A549 (cell line): Measurements from ENCODE around the gene CUTA. TPM values are rescaled to one million over a fixed set of nuclear protein-coding genes. Genes with fewer than 3 reads are reported as not detected.

ENCODE experiments used
- ATAC-seq, 2 experiments: fragments of 200-7000 bp in 1 of 2; fragments of >200 bp in 1 of 2; cut with Nextera tagmentation in 1 of 2; cut with Tn5 transposase in 1 of 2; 3 replicates each; pipeline versions ENCODE4 v1.8.0 to v1.9.1; 2018 to 2020; ENCODE audit warnings: mild to moderate bottlenecking in 1 of 2, moderate library complexity in 1 of 2
- CTCF ChIA-PET: fragments of 300-600 bp; sonication (Branson Sonifier 250); formaldehyde crosslinking; extraction: SDS; loops from one replicate; lab custom pipeline; 2021; ENCODE audit warnings: antibody characterized with exemption, inconsistent platforms; lab: Yijun Ruan, JAX
- POLR2A ChIA-PET: fragments of 350-600 bp; formaldehyde crosslinking; extraction: SDS; loops from one replicate; lab custom pipeline; 2021; ENCODE audit warnings: antibody characterized with exemption, inconsistent platforms; lab: Yijun Ruan, JAX
- DNase-seq, 2 experiments: peaks; one replicate each; pipeline versions ENCODE4 v3.0.0 to v3.0.0-alpha.2; 2011 to 2016; ENCODE audit warnings: low read depth in 1 of 2, low spot score in 1 of 2
- FAIRE-seq: peaks from 2 replicates; lab custom pipeline; 2011; peaks lifted over from hg19 to GRCh38; lab: Jason Lieb, UNC
- H3K27ac ChIP-seq, 2 experiments: fragments of >200 bp; sonication (Bioruptor Twin); formaldehyde crosslinking; 3 replicates each; pipeline ENCODE4 v1.5.1; 2016 to 2017
- H3K4me1 ChIP-seq: fragments of >200 bp; sonication (Bioruptor Twin); formaldehyde crosslinking; 3 replicates; pipeline ENCODE4 v1.6.1; 2016
- H3K4me2 ChIP-seq: fragments of >200 bp; sonication (Bioruptor Twin); formaldehyde crosslinking; 3 replicates; pipeline ENCODE4 v1.6.1; 2016
- H3K4me3 ChIP-seq: fragments of >200 bp; sonication (Bioruptor Twin); formaldehyde crosslinking; 3 replicates; pipeline ENCODE4 v1.5.1; 2016
- H3K9me3 ChIP-seq: fragments of >200 bp; sonication (Bioruptor Twin); formaldehyde crosslinking; 3 replicates; pipeline ENCODE4 v1.6.1; 2016
- ATOH8 ChIP-seq: fragments of 250-450 bp; sonication (Bioruptor Pico); IDR thresholded peaks from 2 replicates; pipeline ENCODE4 v1.5.0; 2020; ENCODE audit warnings: low read depth, mild to moderate bottlenecking, moderate library complexity
- BHLHE40 ChIP-seq: IDR thresholded peaks from 2 replicates; pipeline ENCODE4 v1.6.1; 2012; ENCODE audit warnings: low read depth, low read length, inconsistent platforms
- CBX2 ChIP-seq: fragments of 200-600 bp; sonication (generic); IDR thresholded peaks from 2 replicates; pipeline ENCODE4 v1.6.1; 2016; ENCODE audit warnings: low read depth, mild to moderate bottlenecking, borderline replicate concordance
- CBX8 ChIP-seq: fragments of 200-600 bp; sonication (generic); IDR thresholded peaks from 2 replicates; pipeline ENCODE4 v1.6.1; 2016
- CHD4 ChIP-seq: fragments of 200-600 bp; sonication (generic); IDR thresholded peaks from 2 replicates; pipeline ENCODE4 v1.6.1; 2016; ENCODE audit warnings: antibody characterized with exemption, mild to moderate bottlenecking, borderline replicate concordance
- CTCF ChIP-seq: fragments of >200 bp; sonication (Bioruptor Twin); formaldehyde crosslinking; IDR thresholded peaks from 3 replicates; pipeline ENCODE4 v1.5.1; 2016
- E2F6 ChIP-seq: IDR thresholded peaks from 2 replicates; pipeline ENCODE4 v1.6.1; 2012; ENCODE audit warnings: low read depth, borderline replicate concordance
- EHF ChIP-seq: fragments of 250-450 bp; sonication (Bioruptor Pico); IDR thresholded peaks from 2 replicates; pipeline ENCODE4 v1.5.0; 2020; ENCODE audit warnings: mild to moderate bottlenecking
- FOXS1 ChIP-seq: fragments of 250-450 bp; sonication (Bioruptor Pico); IDR thresholded peaks from 2 replicates; pipeline ENCODE4 v1.5.0; 2020; ENCODE audit warnings: mild to moderate bottlenecking, moderate library complexity
- HDAC2 ChIP-seq: fragments of 200-600 bp; sonication (generic); IDR thresholded peaks from 2 replicates; pipeline ENCODE4 v1.6.1; 2016
- HEYL ChIP-seq: fragments of 250-450 bp; sonication (Bioruptor Pico); IDR thresholded peaks from 2 replicates; pipeline ENCODE4 v1.8.0; 2021; ENCODE audit warnings: mild to moderate bottlenecking, moderate library complexity
- JUN ChIP-seq, 2 experiments: fragments of >200 bp; sonication (Bioruptor Twin); formaldehyde crosslinking; IDR thresholded peaks; 2 replicates in 1 of 2; 3 replicates in 1 of 2; pipeline ENCODE4 v1.6.1; 2016 to 2017
- KDM5A ChIP-seq: fragments of 200-600 bp; sonication (generic); IDR thresholded peaks from 2 replicates; pipeline ENCODE4 v1.6.1; 2016; ENCODE audit warnings: antibody characterized with exemption, mild to moderate bottlenecking
- MAX ChIP-seq: IDR thresholded peaks from 2 replicates; pipeline ENCODE4 v1.6.1; 2012
- MYC ChIP-seq: IDR thresholded peaks from 2 replicates; pipeline ENCODE4 v1.6.1; 2012; ENCODE audit warnings: mild to moderate bottlenecking, inconsistent platforms, low read length, improper control_type of control experiment, borderline replicate concordance
- NFE2L2 ChIP-seq: fragments of 150-350 bp; conservative IDR thresholded peaks from 2 replicates; pipeline ENCODE4 v1.6.1; 2014; ENCODE audit warnings: low read length
- NR3C1 ChIP-seq: fragments of >200 bp; sonication (Bioruptor Twin); formaldehyde crosslinking; IDR thresholded peaks from 3 replicates; pipeline ENCODE4 v1.6.1; 2017
- PHF8 ChIP-seq: fragments of 200-600 bp; sonication (generic); IDR thresholded peaks from 2 replicates; pipeline ENCODE4 v1.6.1; 2016; ENCODE audit warnings: low read depth, mild to moderate bottlenecking, antibody characterized with exemption, moderate library complexity, borderline replicate concordance
- POLR2A ChIP-seq: IDR thresholded peaks from 2 replicates; pipeline ENCODE4 v1.6.1; 2012; ENCODE audit warnings: mild to moderate bottlenecking, low read length
- POLR2AphosphoS2 ChIP-seq: conservative IDR thresholded peaks from 2 replicates; pipeline ENCODE4 v1.6.1; 2012; ENCODE audit warnings: low read length, improper control_type of control experiment, inconsistent platforms
- RAD21 ChIP-seq, 2 experiments: fragments of >200 bp in 1 of 2; sonication (Bioruptor Twin) in 1 of 2; formaldehyde crosslinking in 1 of 2; IDR thresholded peaks in 1 of 2; conservative IDR thresholded peaks in 1 of 2; 2 replicates in 1 of 2; 3 replicates in 1 of 2; pipeline ENCODE4 v1.6.1; 2012 to 2018; ENCODE audit warnings: inconsistent platforms in 1 of 2
- RARB ChIP-seq: fragments of 250-450 bp; sonication (Bioruptor Pico); IDR thresholded peaks from 2 replicates; pipeline ENCODE4 v1.8.0; 2021; ENCODE audit warnings: mild to moderate bottlenecking, moderate library complexity
- RNF2 ChIP-seq: fragments of 200-600 bp; sonication (generic); IDR thresholded peaks from 2 replicates; pipeline ENCODE4 v1.6.1; 2016; ENCODE audit warnings: low read depth, mild to moderate bottlenecking, antibody characterized with exemption, moderate library complexity, borderline replicate concordance
- SMC3 ChIP-seq: fragments of >200 bp; sonication (Bioruptor Twin); formaldehyde crosslinking; IDR thresholded peaks from 3 replicates; pipeline ENCODE4 v1.6.1; 2018; ENCODE audit warnings: inconsistent platforms
- SREBF2 ChIP-seq: fragments of 450-650 bp; IDR thresholded peaks from 2 replicates; pipeline ENCODE4 v1.6.1; 2014; ENCODE audit warnings: mild to moderate bottlenecking, moderate library complexity
- TP53 ChIP-seq: fragments of 250-450 bp; sonication (Bioruptor Pico); IDR thresholded peaks from 2 replicates; pipeline ENCODE4 v1.5.0; 2021; ENCODE audit warnings: mild to moderate bottlenecking, moderate library complexity
- ZC3H11A ChIP-seq: fragments of 450-650 bp; IDR thresholded peaks from 2 replicates; pipeline ENCODE4 v1.6.1; 2014; ENCODE audit warnings: antibody characterized with exemption, mild to moderate bottlenecking
- ZFP36 ChIP-seq: fragments of 450-650 bp; IDR thresholded peaks from 2 replicates; pipeline ENCODE4 v1.6.1; 2014; ENCODE audit warnings: borderline replicate concordance; ENCODE audit not compliant: partially characterized antibody
- ZSCAN20 ChIP-seq: fragments of 250-450 bp; sonication (Bioruptor Pico); IDR thresholded peaks from 2 replicates; pipeline ENCODE4 v1.8.0; 2022; ENCODE audit warnings: mild to moderate bottlenecking, moderate library complexity
- WGBS: methylation state at CpG from one replicate; pipeline ENCODE4 v1.1.6; 2017; ENCODE audit errors: missing lambda C conversion rate; 5-methylcytosine and 5-hydroxymethylcytosine counted together
- polyA plus RNA-seq, 4 experiments: library from polyadenylated mRNA; depleted of rRNA in 3 of 4; stranded (reverse); fragments of >200 nt; fragmentation: RNase III in 1 of 4; extraction: RNeasy Plus Mini Kit Qiagen cat#74134 plus additional on column Dnase treatment in 1 of 4; gene quantifications; 2 replicates in 3 of 4; 3 replicates in 1 of 4; pipeline ENCODE4 v1.2.3, GENCODE V29; 2011 to 2017

The CUTA gene
- polyA plus RNA-seq, 2 of the 4 experiments (the other 2 are of a cell fraction): 98.9 to 175 TPM

- Histone ChIP-seq H3K9me3 (no peaks in the 10 kb centered on the region), H3K27ac (peak overlapping the region; percentile 93 to 95), H3K4me1 (peaks cover 10% of the 10 kb centered on the region; the same call in 2 of the 3 replicates), H3K4me2 (peak overlapping the region; percentile 85), H3K4me3 (peak overlapping the region; percentile 97)
- ChIA-PET CTCF (interaction anchor here (1.0 to 2.0 kb wide), 3 partner anchors 29 to 130 kb away, joined by 3 to 12 read pairs (median 3); no protein-coding TSS in a partner anchor), POLR2A (interaction anchor here (1.2 to 2.3 kb wide), 5 partner anchors 13 to 124 kb away, joined by 3 to 11 read pairs (median 4); no protein-coding TSS in a partner anchor)
- no peak for TF ChIP-seq NR3C1
- TF ChIP-seq HEYL: no peak
- no peak for TF ChIP-seq MYC
- FAIRE-seq: no peak
- no peak for DNase-seq
- WGBS: 49% methylated on average over 16 of the region's 16 CpGs
- ATAC-seq: no peak
Observed at GRCh38 chr6:33455051-33455450, 37.1 kb upstream of the CUTA start.

- no peak for FAIRE-seq
- TF ChIP-seq E2F6: peak; percentile 91
- TF ChIP-seq HEYL: no peak
- TF ChIP-seq ATOH8 (CRISPR knock-in tag): no peak
- no peak for TF ChIP-seq NFE2L2
- 0 out of 2 replicates have a peak, but pooled peaks have one; percentile 12 for TF ChIP-seq KDM5A
- TF ChIP-seq TP53 (CRISPR knock-in tag): no peak
- no peak for TF ChIP-seq POLR2AphosphoS2
- no peak; the same call in 1 of the 2 replicates for TF ChIP-seq MYC
- TF ChIP-seq ZFP36: no peak
- TF ChIP-seq JUN (IDR thresholded peaks at IDR 0.05): peak; percentile 50 to 51; a peak in 3 of 5 replicates
- TF ChIP-seq PHF8: peak; percentile 29
- TF ChIP-seq POLR2A: peak; percentile 71
- TF ChIP-seq RNF2: no peak
- no peak for TF ChIP-seq CHD4
- TF ChIP-seq CBX8: no peak
- no peak for TF ChIP-seq SREBF2
- TF ChIP-seq CTCF: no peak
- no peak for TF ChIP-seq ZSCAN20 (CRISPR knock-in tag)
- no peak for TF ChIP-seq BHLHE40
- TF ChIP-seq CBX2: no peak
- no peak for TF ChIP-seq ZC3H11A
- TF ChIP-seq SMC3: no peak
- TF ChIP-seq HDAC2: no peak
- peak; percentile 97 for TF ChIP-seq MAX
- no peak for TF ChIP-seq RAD21 (conservative IDR thresholded peaks at IDR 0.05 in 1 of 2, IDR thresholded peaks at IDR 0.05 in 1 of 2)
- TF ChIP-seq RARB (CRISPR knock-in tag): no peak
- TF ChIP-seq NR3C1: no peak
- no peak for TF ChIP-seq EHF (CRISPR knock-in tag)
- TF ChIP-seq FOXS1 (CRISPR knock-in tag): no peak
Observed at GRCh38 chr6:33454009-33454946, 36.4 kb upstream of the CUTA start, which contains the start of gene ZBTB9. Gene ZBTB9, plus strand, starts transcription at chr6:33454576. Its CDS starts 525 bp downstream, at chr6:33455101.

More at GRCh38 chr6:33454009-33454946, 36.4 kb upstream of the CUTA start, which contains the start of gene ZBTB9:
- Histone ChIP-seq H3K9me3 (no peaks in the 10 kb centered on the region), H3K4me1 (peaks cover 10% of the 10 kb centered on the region; the same call in 2 of the 3 replicates), H3K4me3 (peak within 1 kb of the TSS; percentile 97), H3K27ac (peak within 1 kb of the TSS; percentile 93 to 95), H3K4me2 (peak within 1 kb of the TSS; percentile 98)
- peak; percentile 98 to 100 for ATAC-seq
- ChIA-PET CTCF (interaction anchor here (1.0 to 2.0 kb wide), 3 partner anchors 28 to 131 kb away, joined by 3 to 12 read pairs (median 3); no protein-coding TSS in a partner anchor), POLR2A (interaction anchor here (0.6 to 2.3 kb wide), 8 partner anchors 14 to 165 kb away, joined by 3 to 11 read pairs (median 5); partner anchors contain the start of gene WDR46)
- DNase-seq: peak; percentile 93 to 95
- WGBS: under 1% methylated on average over 13 of the region's 65 CpGs
